HL-60 (cell line): ENCODE data around the gene C17orf100.
A peak's percentile ranks its signal among the peaks of the same experiment; 100 is the strongest.

Source experiments
- DNase-seq, 2 experiments: peaks; one replicate each; pipeline ENCODE4 v3.0.0-alpha.2; 2010 to 2020; ENCODE audit warnings: low read depth in 1 of 2, low spot score in 1 of 2
- H3K27ac ChIP-seq: fragments of 250-450 bp; sonication (Bioruptor Pico); replicated peaks from 2 replicates; pipeline ENCODE4 v1.5.1; 2020; ENCODE audit warnings: mild to moderate bottlenecking, moderate library complexity
- H3K27me3 ChIP-seq: fragments of 250-450 bp; sonication (Bioruptor Pico); 2 replicates; pipeline ENCODE4 v1.5.1; 2021; ENCODE audit warnings: mild to moderate bottlenecking, moderate library complexity; ENCODE audit not compliant: insufficient read depth, poor library complexity, severe bottlenecking
- H3K4me3 ChIP-seq: replicated peaks from 2 replicates; pipeline ENCODE4 v1.5.1; 2011; ENCODE audit warnings: mild to moderate bottlenecking, control low read depth, low read length; ENCODE audit not compliant: insufficient read depth
- GABPA ChIP-seq: IDR thresholded peaks from 2 replicates; pipeline ENCODE4 v1.6.1; 2012; ENCODE audit warnings: low read depth
- POLR2AphosphoS5 ChIP-seq: IDR thresholded peaks from 2 replicates; pipeline ENCODE4 v1.6.1; 2012; ENCODE audit warnings: low read depth
- SPI1 ChIP-seq: IDR thresholded peaks from 2 replicates; pipeline ENCODE4 v1.6.1; 2012; ENCODE audit warnings: low read depth, mild to moderate bottlenecking, borderline replicate concordance
- TF ChIP-seq, protein P1 (sequence below): IDR thresholded peaks from 2 replicates; pipeline ENCODE4 v1.6.1; 2012; ENCODE audit warnings: low read depth; ENCODE audit not compliant: insufficient replicate concordance
- TF ChIP-seq, protein P2 (sequence below): IDR thresholded peaks from one replicate; pipeline ENCODE4 v1.5.1; 2011; ENCODE audit warnings: low read length, control low read depth, inconsistent platforms; ENCODE audit not compliant: insufficient read depth

Gene C17orf100

DNA sequence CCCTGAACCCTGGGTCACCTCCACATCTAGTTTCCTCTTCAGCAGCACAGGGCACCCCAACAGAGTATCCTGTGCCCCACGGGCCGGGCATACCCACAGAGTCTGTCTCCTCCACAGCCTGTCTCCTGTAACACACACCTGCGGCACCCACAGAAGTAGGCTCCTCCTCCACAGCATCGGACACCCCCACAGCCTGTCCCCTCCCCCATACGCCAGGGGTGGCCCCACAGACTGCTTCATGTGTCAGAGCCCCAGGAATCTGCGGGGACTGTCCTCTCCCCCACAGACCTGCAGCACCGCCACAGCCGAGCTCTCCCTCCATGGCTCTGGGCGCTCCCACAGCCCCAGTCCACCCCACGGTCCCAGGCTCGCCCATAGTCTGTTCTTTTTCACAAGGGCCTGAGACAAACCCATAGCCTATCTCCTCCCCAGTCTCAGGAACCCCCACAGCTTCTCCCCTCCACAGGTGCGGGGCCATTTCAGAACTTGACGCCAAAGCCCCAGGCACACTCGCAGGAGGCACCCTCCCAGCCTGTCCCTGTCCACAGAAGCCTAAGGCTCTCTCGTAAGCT lies 12.5 kb upstream of the C17orf100 start:
- Histone ChIP-seq H3K27ac (no peak overlapping the region), H3K27me3 (no peaks in the 10 kb centered on the region), H3K4me3 (peak overlapping the region; percentile 76)
- no peak for DNase-seq
- TF ChIP-seq, protein P1, sequence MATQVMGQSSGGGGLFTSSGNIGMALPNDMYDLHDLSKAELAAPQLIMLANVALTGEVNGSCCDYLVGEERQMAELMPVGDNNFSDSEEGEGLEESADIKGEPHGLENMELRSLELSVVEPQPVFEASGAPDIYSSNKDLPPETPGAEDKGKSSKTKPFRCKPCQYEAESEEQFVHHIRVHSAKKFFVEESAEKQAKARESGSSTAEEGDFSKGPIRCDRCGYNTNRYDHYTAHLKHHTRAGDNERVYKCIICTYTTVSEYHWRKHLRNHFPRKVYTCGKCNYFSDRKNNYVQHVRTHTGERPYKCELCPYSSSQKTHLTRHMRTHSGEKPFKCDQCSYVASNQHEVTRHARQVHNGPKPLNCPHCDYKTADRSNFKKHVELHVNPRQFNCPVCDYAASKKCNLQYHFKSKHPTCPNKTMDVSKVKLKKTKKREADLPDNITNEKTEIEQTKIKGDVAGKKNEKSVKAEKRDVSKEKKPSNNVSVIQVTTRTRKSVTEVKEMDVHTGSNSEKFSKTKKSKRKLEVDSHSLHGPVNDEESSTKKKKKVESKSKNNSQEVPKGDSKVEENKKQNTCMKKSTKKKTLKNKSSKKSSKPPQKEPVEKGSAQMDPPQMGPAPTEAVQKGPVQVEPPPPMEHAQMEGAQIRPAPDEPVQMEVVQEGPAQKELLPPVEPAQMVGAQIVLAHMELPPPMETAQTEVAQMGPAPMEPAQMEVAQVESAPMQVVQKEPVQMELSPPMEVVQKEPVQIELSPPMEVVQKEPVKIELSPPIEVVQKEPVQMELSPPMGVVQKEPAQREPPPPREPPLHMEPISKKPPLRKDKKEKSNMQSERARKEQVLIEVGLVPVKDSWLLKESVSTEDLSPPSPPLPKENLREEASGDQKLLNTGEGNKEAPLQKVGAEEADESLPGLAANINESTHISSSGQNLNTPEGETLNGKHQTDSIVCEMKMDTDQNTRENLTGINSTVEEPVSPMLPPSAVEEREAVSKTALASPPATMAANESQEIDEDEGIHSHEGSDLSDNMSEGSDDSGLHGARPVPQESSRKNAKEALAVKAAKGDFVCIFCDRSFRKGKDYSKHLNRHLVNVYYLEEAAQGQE, result no peak
- no peak for TF ChIP-seq SPI1

DNA sequence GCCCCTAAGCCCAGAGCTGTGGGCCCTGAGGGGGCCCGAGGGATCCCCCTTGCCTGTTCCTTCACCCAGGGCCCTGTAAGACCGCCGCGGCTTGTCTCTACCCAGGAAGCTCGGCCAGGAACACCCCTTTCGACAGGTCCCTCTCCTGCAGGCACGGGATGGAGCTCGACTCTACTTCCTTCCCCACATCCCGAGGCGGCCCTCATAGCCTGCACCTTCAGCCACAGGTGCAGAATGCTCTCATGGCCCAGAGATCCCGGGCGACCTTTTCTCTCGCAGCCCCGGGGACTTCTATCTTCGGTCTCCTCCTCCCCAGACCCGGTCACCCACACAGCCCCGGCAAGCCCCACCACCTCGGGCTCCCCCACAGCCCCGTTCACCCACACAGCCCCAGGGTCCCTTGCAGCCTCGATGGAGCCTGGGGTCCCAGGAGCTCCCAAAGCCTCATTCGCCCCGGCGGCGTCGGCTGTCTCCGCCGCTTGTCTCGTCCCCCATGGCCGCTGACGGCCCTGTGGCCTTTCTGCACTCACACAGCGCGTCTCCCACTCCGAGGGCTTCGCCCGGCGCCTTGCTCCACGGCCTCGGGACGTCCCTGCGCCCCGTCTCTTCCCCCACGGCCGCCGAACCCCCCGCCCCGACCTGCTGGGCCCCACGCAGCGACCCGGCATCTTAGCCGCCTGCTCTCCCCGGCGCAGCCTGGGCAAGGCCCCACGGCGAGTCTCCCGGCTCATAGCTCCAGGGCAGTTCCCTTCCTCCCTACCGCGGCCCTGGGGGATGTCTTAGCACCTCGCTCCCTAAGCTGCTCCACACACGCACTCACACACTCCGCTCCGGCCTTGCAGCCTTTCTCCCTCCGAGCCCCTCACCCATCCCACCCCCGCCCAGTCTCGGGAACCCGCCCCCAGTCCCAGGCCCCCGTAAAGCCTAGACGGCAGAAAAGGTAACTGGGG lies 11.7 kb upstream of the C17orf100 start:
- Histone ChIP-seq H3K4me3 (peak overlapping the region; percentile 76), H3K27ac (peak overlapping the region; percentile 89), H3K27me3 (no peaks in the 10 kb centered on the region)
- no peak for TF ChIP-seq POLR2AphosphoS5
- TF ChIP-seq, protein P2, sequence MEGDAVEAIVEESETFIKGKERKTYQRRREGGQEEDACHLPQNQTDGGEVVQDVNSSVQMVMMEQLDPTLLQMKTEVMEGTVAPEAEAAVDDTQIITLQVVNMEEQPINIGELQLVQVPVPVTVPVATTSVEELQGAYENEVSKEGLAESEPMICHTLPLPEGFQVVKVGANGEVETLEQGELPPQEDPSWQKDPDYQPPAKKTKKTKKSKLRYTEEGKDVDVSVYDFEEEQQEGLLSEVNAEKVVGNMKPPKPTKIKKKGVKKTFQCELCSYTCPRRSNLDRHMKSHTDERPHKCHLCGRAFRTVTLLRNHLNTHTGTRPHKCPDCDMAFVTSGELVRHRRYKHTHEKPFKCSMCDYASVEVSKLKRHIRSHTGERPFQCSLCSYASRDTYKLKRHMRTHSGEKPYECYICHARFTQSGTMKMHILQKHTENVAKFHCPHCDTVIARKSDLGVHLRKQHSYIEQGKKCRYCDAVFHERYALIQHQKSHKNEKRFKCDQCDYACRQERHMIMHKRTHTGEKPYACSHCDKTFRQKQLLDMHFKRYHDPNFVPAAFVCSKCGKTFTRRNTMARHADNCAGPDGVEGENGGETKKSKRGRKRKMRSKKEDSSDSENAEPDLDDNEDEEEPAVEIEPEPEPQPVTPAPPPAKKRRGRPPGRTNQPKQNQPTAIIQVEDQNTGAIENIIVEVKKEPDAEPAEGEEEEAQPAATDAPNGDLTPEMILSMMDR, result no peak
- no peak for TF ChIP-seq GABPA
- TF ChIP-seq, protein P1, result no peak
- TF ChIP-seq SPI1, result no peak
- peak in 1 of 2 experiments; percentile 18 for DNase-seq

DNA sequence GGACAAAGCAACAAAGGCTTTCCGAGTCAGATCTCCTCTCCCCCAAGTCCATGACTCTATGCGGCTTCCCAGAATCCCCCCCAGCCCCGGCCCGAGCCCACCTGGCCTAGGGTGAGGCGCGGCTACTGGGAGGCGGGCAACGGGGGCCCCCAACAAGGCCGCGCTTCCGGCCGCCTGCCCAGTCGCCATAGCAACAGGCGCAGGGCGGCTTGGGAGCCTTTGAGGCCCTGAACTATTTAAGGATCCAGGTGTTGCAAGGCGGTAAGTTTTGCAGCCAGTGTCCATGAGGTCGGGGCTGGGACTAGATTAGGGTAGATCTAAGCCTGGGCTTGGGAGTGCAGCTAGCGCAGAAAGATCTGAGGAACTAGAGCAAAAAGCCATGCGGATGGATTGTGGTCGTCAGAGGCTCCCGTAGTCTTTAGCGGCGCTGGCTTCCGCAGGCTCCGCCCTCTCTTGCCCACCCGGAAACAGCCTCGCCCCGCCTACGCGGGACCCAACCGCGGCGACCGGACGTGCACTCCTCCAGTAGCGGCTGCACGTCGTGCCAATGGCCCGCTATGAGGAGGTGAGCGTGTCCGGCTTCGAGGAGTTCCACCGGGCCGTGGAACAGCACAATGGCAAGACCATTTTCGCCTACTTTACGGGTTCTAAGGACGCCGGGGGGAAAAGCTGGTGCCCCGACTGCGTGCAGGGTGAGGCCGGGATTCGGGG lies 10.9 kb upstream of the C17orf100 start, which contains the start of the genes KIAA0753 and TXNDC17:
KIAA0753 (minus strand) TSS at position 176 of the 711 bp plus-strand sequence. CDS start 5,608 bp downstream, outside the sequence.
TXNDC17 (plus strand) TSS at position 525 of the 711 bp plus-strand sequence; CDS start at position 548, 23 bp downstream.
- no peaks in the 10 kb centered on the region for H3K27me3 ChIP-seq
- H3K27ac ChIP-seq, result peak within 1 kb of the TSS; percentile 89
- TF ChIP-seq POLR2AphosphoS5, result peak; percentile 71
- TF ChIP-seq, protein P2, result no peak
- DNase-seq, result peak in 1 of 2 experiments; percentile 84
- H3K4me3 ChIP-seq, result peak within 1 kb of the TSS; percentile 76
